DMS79 (cell line): ENCODE data around the gene AMPD2.
"Not testable (repeated sequence)": the region's sequence is repeated elsewhere in the genome, so short reads cannot be mapped to it uniquely, and the experiment has no call there.

Source experiments
- DNase-seq: peaks from one replicate; lab custom pipeline; 2025; lab: John Stamatoyannopoulos, UW

AMPD2 gene

GRCh38 chr1:109678637-109679036 is 59.0 kb downstream of the AMPD2 start:
- not testable (repeated sequence) for DNase-seq
